NCI-H1436 treated with DMSO at 0.1 percent for 48 hours (cell line): Measurements from ENCODE around the gene TMEM203.
A peak's percentile ranks its signal among the peaks of the same experiment; 100 is the strongest.

Experiments
- DNase-seq: peaks from one replicate; lab custom pipeline; 2025; lab: John Stamatoyannopoulos, UW

The TMEM203 gene

GRCh38 chr9:137217276-137218211, 12.1 kb upstream of the TMEM203 start:
- DNase-seq, result no peak

- DNase-seq, result no peak
Observed at GRCh38 chr9:137216188-137216965, 10.9 kb upstream of the TMEM203 start.

- DNase-seq, result no peak
Observed at GRCh38 chr9:137215196-137215986, 9.9 kb upstream of the TMEM203 start.

GRCh38 chr9:137214620-137215019, 9.2 kb upstream of the TMEM203 start:
- no peak for DNase-seq

- DNase-seq, result no peak
Observed at GRCh38 chr9:137213160-137214060, 8.0 kb upstream of the TMEM203 start.

- no peak for DNase-seq
Observed at GRCh38 chr9:137212520-137212919, 7.1 kb upstream of the TMEM203 start.

GRCh38 chr9:137211532-137211931, 6.1 kb upstream of the TMEM203 start:
- no peak for DNase-seq

GRCh38 chr9:137206602-137207001, 1.2 kb upstream of the TMEM203 start:
- DNase-seq, result no peak

- no peak for DNase-seq
Observed at GRCh38 chr9:137204731-137205125, 720 bp downstream of the TMEM203 start.

GRCh38 chr9:137202966-137203365, 2.5 kb downstream of the TMEM203 start:
- DNase-seq, result no peak

GRCh38 chr9:137201205-137201868, 4.1 kb downstream of the TMEM203 start:
- no peak for DNase-seq

- DNase-seq, result peak; percentile 95
Observed at GRCh38 chr9:137200311-137201204, 4.9 kb downstream of the TMEM203 start, which contains the start of gene TPRN. TSS of gene TPRN (minus strand) at chr9:137200741. CDS start at chr9:137200711, 30 bp downstream.

GRCh38 chr9:137199411-137200121, 5.9 kb downstream of the TMEM203 start:
- DNase-seq, result no peak

- no peak for DNase-seq
Observed at GRCh38 chr9:137198902-137199283, 6.6 kb downstream of the TMEM203 start.

GRCh38 chr9:137198051-137198901, 7.2 kb downstream of the TMEM203 start:
- DNase-seq, result no peak

- peak; percentile 75 for DNase-seq
Observed at GRCh38 chr9:137195525-137196220, 9.8 kb downstream of the TMEM203 start.

GRCh38 chr9:137194909-137195308, 10.5 kb downstream of the TMEM203 start:
- DNase-seq, result peak; percentile 22
